GM21717 (cell line): Measurements from ENCODE around the gene SERTAD2.
A peak's percentile ranks its signal among the peaks of the same experiment; 100 is the strongest.

ENCODE experiments used
- ATAC-seq: cut with Tn5 transposase; IDR thresholded peaks from one replicate; pipeline ENCODE4 v1.9.1; 2021; ENCODE audit warnings: mild to moderate bottlenecking, moderate library complexity; ENCODE audit not compliant: unreplicated experiment

SERTAD2 gene

DNA sequence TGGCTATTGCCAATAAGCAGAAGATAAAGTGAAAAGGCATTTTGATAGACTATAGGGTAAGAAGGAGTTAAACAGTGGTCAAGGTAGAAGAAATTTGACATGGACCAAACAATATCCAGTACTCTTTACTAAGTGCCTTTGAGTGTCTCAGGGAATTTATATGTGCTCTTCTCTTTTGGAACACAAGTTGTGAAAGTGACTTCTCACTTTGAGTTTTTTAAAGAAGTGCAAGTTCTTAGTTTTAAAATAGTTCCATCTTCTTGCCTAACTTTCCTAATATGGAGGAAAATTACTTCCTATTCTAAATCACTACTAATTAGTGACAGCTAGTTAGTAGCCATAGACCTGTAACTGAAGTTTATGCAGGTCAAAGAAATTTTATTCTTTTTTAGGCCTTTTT lies 66.2 kb downstream of the SERTAD2 start:
- no peak for ATAC-seq

DNA sequence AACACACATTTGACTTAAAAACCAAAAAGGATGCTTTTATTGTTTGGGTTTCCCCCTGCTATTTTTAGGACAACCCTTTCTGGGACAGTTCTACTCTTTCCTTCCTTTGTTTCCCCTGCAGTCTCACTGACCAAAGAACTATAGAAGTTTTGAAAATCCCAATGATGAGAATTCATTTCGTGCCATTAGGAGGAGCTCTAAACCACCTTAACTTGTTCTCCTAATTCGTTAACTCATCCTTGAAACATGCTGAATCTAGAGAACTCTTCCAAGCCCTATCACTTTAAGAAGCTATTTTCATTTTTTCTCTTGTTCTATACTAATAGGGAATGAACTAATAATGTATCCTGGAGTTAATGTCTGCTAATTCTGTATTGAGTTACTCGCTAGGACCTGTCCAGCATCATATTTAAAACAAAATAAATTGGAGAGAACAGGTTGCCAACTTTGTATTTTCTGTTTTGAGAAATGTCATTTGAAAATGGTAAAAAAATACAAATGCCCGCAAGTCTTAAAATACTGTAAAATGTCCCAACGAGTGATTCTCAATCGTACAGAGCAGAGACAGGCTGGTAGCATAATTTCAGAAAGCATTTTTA lies 66.7 kb downstream of the SERTAD2 start:
- no peak for ATAC-seq

DNA sequence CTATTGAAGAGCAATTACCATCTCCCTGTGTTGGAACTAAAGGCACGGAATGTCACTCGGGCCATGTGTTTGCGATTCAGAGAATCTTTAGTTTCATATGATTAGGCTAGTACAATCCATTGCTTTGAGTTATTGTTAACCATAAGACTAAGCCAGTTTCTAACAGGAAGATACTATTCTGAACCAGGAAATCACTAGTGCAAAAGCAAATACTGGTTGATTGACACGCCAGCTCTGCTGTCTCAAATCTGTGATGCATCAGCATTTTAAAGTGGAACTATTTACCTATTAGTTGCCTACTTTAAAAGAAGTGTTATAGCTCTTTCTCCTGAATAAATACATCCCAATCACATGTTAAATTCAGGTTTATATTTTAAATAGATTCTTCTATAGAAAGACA lies 67.7 kb downstream of the SERTAD2 start:
- ATAC-seq = no peak

DNA sequence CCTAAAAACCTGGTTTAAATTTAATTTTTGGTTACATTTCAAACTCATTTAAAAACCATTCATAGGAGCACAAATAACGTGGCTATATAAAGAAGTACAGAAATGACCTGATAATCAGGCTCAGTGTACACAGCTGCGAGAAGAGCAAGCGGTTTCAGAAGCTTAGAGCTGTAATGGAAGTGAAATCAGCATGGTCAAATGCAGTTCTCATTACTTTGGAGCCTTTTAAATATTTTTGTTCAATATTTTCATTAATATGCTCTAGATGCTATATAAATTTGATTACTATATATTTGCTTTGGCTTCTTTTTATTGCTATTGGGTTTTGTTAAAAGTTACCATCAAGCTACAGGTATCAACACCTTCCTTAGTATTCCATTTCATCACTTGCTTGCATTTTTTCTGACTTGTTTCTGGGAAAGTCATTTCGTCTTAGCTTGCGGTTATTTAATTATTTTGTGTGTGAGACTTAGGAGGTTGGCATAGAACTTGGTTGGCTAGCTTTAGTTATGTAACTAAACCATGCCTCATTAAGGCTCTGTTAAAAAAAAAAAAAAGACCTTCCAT lies 70.9 kb downstream of the SERTAD2 start:
- ATAC-seq = peak; percentile 87

DNA sequence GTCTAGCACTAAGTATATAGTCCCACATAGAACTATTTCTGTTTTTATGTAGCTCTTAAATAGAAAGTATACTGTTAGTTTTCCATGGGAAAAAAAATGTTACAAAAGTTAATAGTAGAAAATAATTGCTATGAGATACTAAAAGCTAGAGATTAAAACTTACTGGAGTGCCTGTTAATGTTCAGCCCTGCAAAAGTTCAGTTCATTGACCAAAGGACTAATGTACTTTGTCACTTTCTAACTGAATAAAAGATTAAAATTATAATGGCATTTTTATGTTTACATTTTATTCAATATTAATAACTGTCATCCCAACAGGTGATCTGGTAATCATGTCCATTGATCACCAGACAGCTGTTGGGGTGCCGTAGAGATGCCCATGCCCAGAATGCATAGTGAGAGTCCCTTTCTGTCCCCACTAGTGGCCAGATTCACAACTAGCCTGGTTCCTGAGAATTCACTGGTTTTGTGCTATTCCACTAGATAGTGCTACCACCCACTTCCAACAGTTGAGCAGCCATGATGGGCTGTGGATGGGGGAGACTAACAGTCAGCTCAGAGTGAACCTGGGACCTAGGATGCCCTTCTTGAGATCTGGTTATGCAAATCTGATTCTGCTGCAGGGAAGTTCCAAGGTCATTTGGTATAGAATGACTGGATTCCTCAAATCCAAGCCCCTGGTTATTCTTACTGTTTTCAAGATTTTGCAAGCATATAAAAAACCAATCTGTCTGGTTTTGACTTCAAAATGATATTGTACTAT lies 71.8 kb downstream of the SERTAD2 start:
- no peak for ATAC-seq
